ENCODE data around the gene ACACA. TPM values are rescaled to one million over a fixed set of nuclear protein-coding genes. Genes with fewer than 3 reads are reported as not detected.
A peak's percentile ranks its signal among the peaks of the same experiment; 100 is the strongest.

Gene ACACA
- total and polyA plus RNA-seq, 8 donors = 9.1 to 31.6 (median 13.1) TPM

DNA sequence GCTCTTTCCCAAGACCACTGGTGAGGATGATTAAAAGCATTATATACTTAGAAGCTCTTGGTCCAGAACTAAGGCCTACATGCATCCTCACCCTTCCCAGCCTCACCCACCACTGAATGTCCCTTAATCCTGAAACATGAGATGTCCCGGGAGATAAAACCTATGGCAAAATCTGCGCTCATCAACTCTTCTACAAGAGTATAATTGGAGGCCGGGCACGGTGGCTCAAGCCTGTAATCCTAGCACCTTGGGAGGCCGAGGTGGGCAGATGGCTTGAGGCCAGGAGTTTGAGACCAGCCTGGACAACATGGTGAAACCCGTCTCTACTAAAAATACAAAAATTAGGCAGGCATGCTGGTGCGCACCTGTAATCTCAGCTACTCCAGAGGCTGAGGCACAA lies 13.3 kb downstream of the ACACA start:
- DNase-seq = no peak
- TF ChIP-seq, protein P1, sequence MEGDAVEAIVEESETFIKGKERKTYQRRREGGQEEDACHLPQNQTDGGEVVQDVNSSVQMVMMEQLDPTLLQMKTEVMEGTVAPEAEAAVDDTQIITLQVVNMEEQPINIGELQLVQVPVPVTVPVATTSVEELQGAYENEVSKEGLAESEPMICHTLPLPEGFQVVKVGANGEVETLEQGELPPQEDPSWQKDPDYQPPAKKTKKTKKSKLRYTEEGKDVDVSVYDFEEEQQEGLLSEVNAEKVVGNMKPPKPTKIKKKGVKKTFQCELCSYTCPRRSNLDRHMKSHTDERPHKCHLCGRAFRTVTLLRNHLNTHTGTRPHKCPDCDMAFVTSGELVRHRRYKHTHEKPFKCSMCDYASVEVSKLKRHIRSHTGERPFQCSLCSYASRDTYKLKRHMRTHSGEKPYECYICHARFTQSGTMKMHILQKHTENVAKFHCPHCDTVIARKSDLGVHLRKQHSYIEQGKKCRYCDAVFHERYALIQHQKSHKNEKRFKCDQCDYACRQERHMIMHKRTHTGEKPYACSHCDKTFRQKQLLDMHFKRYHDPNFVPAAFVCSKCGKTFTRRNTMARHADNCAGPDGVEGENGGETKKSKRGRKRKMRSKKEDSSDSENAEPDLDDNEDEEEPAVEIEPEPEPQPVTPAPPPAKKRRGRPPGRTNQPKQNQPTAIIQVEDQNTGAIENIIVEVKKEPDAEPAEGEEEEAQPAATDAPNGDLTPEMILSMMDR (IDR thresholded peaks at IDR 0.05) = no peak
- 92 to 93% methylated on average over 7 of the region's 7 CpGs for WGBS, 2 donors
- no peak overlapping the region for H3K27ac ChIP-seq
- no peaks in the 10 kb centered on the region for H3K9me3 ChIP-seq
- no peaks in the 10 kb centered on the region for H3K36me3 ChIP-seq
- intact Hi-C loops (cut with DNase I) = no loop called here
- H3K4me1 ChIP-seq = peaks cover 0 to 4% (median 0%) of the 10 kb centered on the region in 3 donors
- H3K27me3 ChIP-seq = no peaks in the 10 kb centered on the region
- no peak overlapping the region for H3K4me3 ChIP-seq
- FAIRE-seq = no peak
- ATAC-seq = no peak

DNA sequence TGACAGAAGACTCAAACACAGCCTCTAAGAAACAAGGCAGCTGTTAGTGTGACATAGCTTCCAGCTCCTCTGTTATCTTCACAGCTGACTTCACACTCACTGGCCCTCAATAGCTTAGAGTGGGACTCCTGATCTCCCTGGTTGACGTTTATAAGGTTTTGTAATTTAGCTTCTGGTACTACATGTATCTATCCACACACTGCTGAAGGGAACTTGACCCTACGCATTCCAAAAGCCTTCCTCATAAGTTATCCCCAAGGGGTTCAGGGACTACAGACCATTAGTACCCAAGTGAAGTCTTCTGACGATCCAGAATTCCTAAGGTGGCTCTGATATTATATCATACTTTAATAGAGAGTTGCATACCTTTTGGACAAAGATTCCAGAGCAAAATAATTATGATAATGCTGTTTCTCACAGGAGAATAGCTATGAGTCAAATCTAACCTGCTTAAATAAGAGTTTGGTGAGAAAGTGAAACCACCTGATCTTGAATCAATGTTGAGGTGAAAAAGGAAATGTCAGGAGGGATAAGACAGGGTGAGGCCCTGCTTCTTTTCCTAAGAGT lies 14.5 kb downstream of the ACACA start:
- FAIRE-seq = no peak
- peak in 3 of 4 donors; percentile 44 to 75 (median 61) for ATAC-seq
- Histone ChIP-seq H3K4me3 (no peak overlapping the region), H3K36me3 (no peaks in the 10 kb centered on the region), H3K27me3 (no peaks in the 10 kb centered on the region), H3K27ac (no peak overlapping the region), H3K9me3 (no peaks in the 10 kb centered on the region), H3K4me1 (no peaks in the 10 kb centered on the region)
- intact Hi-C loops (cut with DNase I) = no loop called here
- 65% methylated on average over 3 of the region's 3 CpGs for WGBS, 2 donors
- DNase-seq = no peak
- TF ChIP-seq, protein P1 (IDR thresholded peaks at IDR 0.05) = no peak

DNA sequence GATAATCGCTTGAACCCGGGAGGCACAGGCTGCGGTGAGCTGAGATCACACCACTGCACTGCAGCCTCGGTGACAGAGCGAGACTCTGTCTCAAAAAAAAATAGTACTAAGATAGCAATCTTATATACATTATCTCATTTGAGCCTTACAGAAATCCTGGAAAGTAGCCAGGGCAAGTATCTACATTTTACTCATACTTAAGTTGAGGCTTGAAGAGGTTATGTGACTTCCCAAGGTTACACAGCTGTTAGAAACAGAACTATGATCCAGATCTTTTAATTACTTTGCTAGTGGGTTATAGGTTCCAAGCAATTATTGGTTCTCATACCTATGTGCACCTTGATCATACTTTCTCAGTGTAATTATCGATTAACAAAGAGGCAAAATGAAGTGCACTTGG lies 15.5 kb downstream of the ACACA start:
- Histone ChIP-seq H3K36me3 (no peaks in the 10 kb centered on the region), H3K27me3 (no peaks in the 10 kb centered on the region), H3K9me3 (no peaks in the 10 kb centered on the region), H3K4me1 (no peaks in the 10 kb centered on the region), H3K27ac (no peak overlapping the region), H3K4me3 (no peak overlapping the region)
- TF ChIP-seq, protein P1 (IDR thresholded peaks at IDR 0.05) = no peak
- ATAC-seq = no peak
- no peak for FAIRE-seq
- DNase-seq = no peak
- intact Hi-C loops (cut with DNase I) = no loop called here
- 91 to 94% methylated on average over 6 of the region's 6 CpGs for WGBS, 2 donors

DNA sequence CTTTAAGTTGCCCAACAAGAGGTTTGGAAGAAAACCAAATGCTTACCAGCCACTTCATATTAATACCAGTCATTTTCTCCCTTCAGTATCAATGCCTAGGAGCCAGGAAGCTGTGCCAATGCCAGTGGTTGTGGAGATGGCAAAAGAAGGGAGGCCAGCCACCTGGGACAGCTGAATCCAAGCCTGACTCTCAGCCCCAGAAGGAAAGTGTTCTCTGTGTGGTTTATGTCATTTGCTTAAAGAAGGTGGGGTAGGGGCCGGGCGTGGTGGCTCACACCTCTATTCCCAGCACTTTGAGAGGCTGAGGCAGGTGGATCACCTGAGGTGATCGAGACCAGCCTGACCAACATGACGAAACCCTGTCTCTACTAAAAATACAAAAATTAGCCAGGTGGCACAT lies 17.5 kb downstream of the ACACA start:
- no peaks in the 10 kb centered on the region for H3K4me1 ChIP-seq
- no peak overlapping the region for H3K27ac ChIP-seq
- ATAC-seq (no peak), DNase-seq (no peak), FAIRE-seq (no peak)
- H3K27me3 ChIP-seq = no peaks in the 10 kb centered on the region
- intact Hi-C loops (cut with DNase I) = no loop called here
- H3K4me3 ChIP-seq = no peak overlapping the region
- no peaks in the 10 kb centered on the region for H3K36me3 ChIP-seq
- 94 to 97% methylated on average over 4 of the region's 4 CpGs for WGBS, 2 donors
- TF ChIP-seq, protein P1 (IDR thresholded peaks at IDR 0.05) = no peak
- no peaks in the 10 kb centered on the region for H3K9me3 ChIP-seq

DNA sequence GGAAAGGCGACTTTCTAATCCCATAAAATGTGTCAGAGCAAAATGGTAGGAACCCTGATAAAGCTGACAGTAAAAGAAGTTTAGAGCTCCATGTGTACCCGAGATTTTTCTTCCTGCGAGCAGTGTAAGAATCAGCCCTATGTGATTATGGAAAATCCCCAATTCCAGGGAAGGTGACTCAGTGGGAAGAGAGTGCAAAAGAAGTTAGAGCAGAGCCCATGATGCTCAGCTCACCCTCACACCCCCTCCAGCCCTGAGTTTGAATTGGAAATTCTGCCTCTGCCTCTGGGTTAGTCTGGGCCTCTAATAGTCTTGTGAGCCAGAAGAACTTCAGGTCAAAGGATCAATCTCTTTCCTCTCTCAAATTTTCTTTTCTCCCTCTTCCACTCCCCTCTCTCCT lies 18.4 kb downstream of the ACACA start:
- Histone ChIP-seq H3K4me3 (no peak overlapping the region), H3K27ac (no peak overlapping the region), H3K27me3 (no peaks in the 10 kb centered on the region), H3K36me3 (no peaks in the 10 kb centered on the region), H3K9me3 (no peaks in the 10 kb centered on the region), H3K4me1 (no peaks in the 10 kb centered on the region)
- TF ChIP-seq, protein P1 (IDR thresholded peaks at IDR 0.05) = no peak
- WGBS, 2 donors = 92 to 93% methylated on average over 3 of the region's 3 CpGs
- FAIRE-seq = no peak
- ATAC-seq = no peak
- intact Hi-C loops (cut with DNase I) = no loop called here
- no peak for DNase-seq
